Measurements from ENCODE around the gene CAVIN3.
"Not testable (repeated sequence)": the region's sequence is repeated elsewhere in the genome, so short reads cannot be mapped to it uniquely, and the experiment has no call there.

Gene CAVIN3

GRCh38 chr11:6323291-6323905 lies 3.1 kb upstream of the CAVIN3 start:
- DNase-seq, result no peak

- DNase-seq, result no peak
These were observed 1.7 kb upstream of the CAVIN3 start for GRCh38 chr11:6321961-6322362.

- DNase-seq, result no peak
These were observed 1.1 kb upstream of the CAVIN3 start for GRCh38 chr11:6321356-6321755.

GRCh38 chr11:6319704-6320410 lies 444 bp downstream of the CAVIN3 start:
- no peak for DNase-seq

GRCh38 chr11:6319001-6319703 lies 1.1 kb downstream of the CAVIN3 start:
- no peak for DNase-seq

- no peak for DNase-seq
These were observed 2.1 kb downstream of the CAVIN3 start for GRCh38 chr11:6318204-6318603.

GRCh38 chr11:6315811-6316425 lies 4.4 kb downstream of the CAVIN3 start:
- DNase-seq, result no peak

DNA sequence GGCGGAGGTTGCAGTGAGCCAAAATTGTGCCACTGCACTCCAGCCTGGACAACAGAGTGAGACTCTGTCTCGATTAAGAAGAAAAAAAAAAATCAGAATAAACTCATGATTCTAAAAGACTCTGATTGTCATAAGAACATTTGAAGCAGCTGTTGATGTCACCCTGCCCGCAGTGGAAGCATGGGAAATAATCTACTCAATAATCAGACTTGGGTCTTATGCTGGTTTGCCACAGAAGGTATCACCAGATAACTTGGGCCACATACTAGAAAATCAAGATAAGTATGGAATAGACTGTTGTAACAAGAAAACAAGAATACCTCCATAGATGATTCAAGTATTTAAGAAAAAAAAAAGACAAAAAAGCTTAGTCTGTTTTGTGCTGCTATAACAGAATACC lies 8.2 kb downstream of the CAVIN3 start:
- DNase-seq, result no peak

- DNase-seq, result no peak
These were observed 12.4 kb downstream of the CAVIN3 start for GRCh38 chr11:6307876-6308275.

- DNase-seq, result no peak
These were observed 15.0 kb downstream of the CAVIN3 start for GRCh38 chr11:6305297-6305696.

GRCh38 chr11:6303661-6304060 lies 16.6 kb downstream of the CAVIN3 start:
- DNase-seq, result no peak

DNA sequence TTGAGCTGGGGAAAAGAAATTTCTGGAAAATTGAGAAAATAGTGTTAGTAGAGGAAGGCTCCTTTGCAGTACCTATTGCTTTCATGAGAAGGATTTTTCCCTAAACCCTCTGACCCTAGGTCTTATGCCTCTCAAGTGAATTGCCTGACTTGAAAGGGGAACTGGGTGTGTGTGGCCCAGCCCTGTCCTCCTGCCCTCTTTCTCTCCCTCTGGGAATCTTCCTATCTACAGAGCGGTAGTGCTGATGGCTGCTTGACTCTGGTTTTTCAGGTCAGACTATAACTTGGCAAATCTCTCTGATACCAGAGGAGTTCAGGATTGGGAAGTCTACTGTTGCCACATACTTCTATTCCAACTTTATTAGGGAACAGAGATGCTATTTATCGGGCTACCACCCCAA lies 19.2 kb downstream of the CAVIN3 start:
- DNase-seq, result no peak

GRCh38 chr11:6300325-6300724 lies 20.0 kb downstream of the CAVIN3 start:
- DNase-seq, result no peak

DNA sequence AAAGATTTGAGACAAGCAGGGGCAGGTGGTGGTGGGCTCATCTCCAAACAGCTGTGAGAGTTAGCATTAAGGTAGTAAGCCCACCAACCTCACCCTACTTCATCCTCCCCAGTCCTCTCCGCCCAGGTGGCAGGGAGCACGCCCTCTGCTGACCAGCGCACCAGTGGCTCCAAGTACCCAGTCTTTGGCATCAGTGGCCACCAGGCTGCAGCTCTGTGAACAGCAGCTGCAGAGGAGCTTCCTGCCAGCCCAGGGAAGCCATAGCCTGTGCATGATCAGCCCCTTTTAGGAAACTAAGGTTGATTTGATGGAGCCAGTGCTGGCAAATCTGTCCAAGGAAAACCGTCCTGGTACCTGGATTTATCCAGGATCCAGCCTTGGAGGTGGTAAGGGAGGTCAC lies 21.7 kb downstream of the CAVIN3 start:
- DNase-seq, result no peak

DNA sequence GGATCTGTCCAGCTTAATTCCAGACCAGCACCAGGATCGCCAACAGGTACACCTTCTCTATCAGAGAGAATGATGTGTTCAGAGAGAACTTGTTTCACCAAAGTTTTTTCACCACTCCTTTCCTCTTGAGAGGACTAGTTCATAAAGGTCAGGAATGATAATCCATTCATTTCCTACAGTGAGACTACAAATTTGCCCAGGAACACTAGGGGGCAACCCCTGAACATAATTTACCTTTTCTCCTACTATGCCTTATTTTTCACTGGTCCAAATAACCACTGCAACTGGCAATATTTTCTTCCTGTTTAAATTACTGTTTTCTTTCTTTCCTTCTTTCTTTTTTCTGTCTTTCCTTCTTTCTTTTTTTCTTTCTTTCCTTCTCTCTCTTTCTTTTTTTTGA lies 22.5 kb downstream of the CAVIN3 start:
- DNase-seq, result no peak

DNA sequence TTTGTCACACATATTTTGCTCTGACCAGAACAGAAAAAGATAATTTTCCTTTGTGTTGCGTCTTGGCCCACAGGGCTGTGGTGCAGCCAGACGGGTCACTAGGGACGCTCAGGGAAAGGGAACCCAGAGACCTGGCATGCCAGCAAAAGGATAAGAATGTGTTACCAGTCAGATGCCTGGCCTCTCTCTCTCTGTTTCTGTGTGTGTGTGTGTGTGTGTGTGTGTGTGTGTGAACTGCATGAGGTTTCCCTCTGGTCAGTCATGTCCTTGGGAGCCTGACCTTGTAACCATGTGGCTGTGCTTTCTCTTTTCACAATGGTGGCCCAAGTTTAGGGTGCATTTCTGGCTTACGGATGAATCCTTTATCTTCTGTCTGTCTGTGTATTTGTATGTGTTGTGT lies 35.3 kb downstream of the CAVIN3 start:
- no peak for DNase-seq

DNA sequence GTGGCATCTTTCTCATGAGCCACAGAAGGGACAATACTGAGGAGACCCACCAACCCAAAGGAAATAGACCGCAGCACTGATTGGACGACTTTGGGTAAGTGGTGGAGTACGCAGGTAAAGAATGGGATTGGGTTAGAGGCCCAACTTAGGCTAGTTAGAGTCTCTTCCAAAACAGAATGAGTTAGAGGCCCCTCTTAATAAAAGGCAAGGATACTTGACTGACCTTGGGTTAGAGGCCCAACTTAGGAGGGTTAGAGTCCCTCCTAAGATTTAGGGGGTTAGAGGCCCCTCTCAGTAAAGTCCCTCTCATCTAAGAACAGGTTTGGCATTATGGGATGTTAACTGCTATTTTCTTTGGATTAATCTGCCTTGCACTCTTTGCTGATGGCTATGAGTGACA lies 36.1 kb downstream of the CAVIN3 start:
- no peak for DNase-seq

DNA sequence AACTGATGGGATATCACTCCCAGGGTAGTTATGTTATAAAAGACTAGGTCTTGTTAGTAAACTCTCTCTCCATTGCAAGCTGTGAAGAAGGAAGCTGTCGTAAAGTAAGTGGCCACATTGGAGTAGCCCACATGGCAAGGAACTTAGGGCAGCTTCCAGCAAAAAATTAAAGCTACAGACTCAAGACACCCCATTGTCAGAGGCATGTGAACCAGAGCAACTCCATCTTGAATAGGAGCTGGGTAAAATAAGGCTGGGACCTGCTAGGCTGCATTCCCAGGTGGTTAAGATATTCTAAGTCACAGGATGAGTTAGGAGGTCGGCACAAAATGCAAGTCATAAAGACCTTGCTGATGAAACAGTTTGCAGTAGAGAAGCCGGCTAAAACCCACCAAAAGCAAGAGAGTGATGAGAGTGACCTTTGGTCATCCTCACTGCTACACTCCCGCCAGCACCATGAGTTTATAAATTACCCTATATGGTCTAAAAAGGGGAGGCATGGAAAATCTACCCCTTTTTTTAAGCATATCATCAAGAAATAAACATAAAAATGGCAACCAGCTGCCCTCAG lies 36.8 kb downstream of the CAVIN3 start:
- no peak for DNase-seq

DNA sequence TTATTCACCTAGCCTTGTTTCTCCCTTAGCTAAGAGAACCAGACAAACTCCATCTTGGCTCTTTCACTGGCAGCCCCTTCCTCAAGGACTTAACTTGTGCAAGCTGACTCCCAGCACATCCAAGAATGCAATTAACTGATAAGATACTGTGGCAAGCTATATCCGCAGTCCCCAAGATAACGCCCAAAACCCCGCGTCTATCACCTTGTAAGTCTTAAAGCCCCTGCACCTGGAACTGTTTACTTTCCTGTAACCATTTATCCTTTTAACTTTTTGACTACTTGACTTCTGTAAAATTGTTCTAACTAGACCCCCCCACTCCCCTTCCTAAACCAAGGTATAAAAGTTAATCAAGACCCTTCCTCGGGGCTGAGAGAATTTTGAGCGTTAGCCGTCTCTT lies 39.5 kb downstream of the CAVIN3 start:
- DNase-seq, result not testable (repeated sequence)

- DNase-seq, result no peak
These were observed 47.1 kb downstream of the CAVIN3 start for GRCh38 chr11:6273188-6273587.

- DNase-seq, result no peak
These were observed 48.7 kb downstream of the CAVIN3 start for GRCh38 chr11:6271598-6271997.

DNA sequence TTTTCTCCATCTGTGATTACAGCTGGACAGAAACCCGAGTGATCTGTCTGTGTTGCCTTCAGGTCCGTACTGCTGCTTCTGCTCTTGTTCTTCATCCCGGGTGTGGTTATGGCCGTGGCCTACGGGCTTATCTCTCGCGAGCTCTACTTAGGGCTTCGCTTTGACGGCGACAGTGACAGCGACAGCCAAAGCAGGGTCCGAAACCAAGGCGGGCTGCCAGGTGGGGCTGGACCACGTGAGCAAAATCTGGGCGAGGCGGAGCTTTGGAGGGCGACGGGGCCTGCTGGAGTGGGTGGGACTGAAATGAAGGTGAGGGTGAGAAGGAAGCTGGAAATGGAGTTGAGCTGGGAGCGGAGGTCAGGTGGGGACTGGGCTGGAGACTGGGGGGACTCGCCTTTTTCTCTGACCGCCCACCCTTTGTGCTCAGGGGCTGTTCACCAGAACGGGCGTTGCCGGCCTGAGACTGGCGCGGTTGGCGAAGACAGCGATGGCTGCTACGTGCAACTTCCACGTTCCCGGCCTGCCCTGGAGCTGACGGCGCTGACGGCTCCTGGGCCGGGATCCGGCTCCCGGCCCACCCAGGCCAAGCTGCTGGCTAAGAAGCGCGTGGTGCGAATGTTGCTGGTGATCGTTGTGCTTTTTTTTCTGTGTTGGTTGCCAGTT lies 49.6 kb downstream of the CAVIN3 start:
- no peak for DNase-seq

GRCh38 chr11:6269994-6270393 lies 50.3 kb downstream of the CAVIN3 start:
- DNase-seq, result no peak

Measured in activated effector memory CD4-positive, alpha-beta T cell treated with Interleukin-2 at 50 U/mL for 16 hours (primary cell).